ENCODE results near the gene KLK13. TPM values are rescaled to one million over a fixed set of nuclear protein-coding genes. Genes with fewer than 3 reads are reported as not detected.

The KLK13 gene
- total RNA-seq, 1 donor: not detected

DNA sequence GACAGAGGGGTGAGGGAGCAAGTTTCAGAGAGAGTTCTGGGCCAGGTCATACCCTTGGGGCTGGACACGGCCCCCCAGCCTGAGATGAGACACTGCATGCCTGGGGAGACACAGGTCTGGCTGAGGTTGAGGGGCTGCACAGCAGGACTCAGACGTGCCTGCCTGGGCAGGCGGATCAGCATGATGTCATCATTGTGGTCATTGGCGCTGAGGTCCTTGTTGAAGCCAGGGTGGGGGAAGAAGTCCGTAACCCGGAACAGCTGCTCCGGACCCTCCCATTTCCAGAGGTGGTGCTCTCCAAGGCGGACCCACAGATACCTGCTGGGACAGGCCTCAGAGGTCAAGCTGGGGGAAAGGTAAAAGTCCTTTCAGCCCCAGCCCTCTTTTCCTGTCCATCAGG is 58.5 kb downstream of the KLK13 start:
- Histone ChIP-seq H3K4me3 (ENCODE audit: low read length) (no peak overlapping the region), H3K4me1 (ENCODE audit: insufficient read depth, low read length) (no peaks in the 10 kb centered on the region), H3K27me3 (ENCODE audit: insufficient read depth, low read length) (no peaks in the 10 kb centered on the region), H3K9me3 (ENCODE audit: low read depth, low read length) (no peaks in the 10 kb centered on the region)

Other genes with a start within 250 kb of the KLK13 start
- not detected for gene KLK1, start 241.3 kb downstream of the KLK13 start, total RNA-seq
- gene KLK15, start 231.5 kb downstream of the KLK13 start, total RNA-seq: not detected
- 0.31 TPM for gene KLK3, start 210.2 kb downstream of the KLK13 start, total RNA-seq
- gene KLK2, start 191.7 kb downstream of the KLK13 start, total RNA-seq: 0.31 TPM
- 0.21 TPM for gene KLK4, start 153.7 kb downstream of the KLK13 start, total RNA-seq
- gene KLK5, start 112.1 kb downstream of the KLK13 start, total RNA-seq: not detected
- not detected for gene KLK6, start 95.5 kb downstream of the KLK13 start, total RNA-seq
- not detected for gene KLK7, start 81.2 kb downstream of the KLK13 start, total RNA-seq
- not detected for gene KLK8, start 63.5 kb downstream of the KLK13 start, total RNA-seq
- not detected for gene KLK10, start 45.4 kb downstream of the KLK13 start, total RNA-seq
- not detected for gene KLK11, start 38.5 kb downstream of the KLK13 start, total RNA-seq
- not detected for gene KLK12, start 30.1 kb downstream of the KLK13 start, total RNA-seq
- gene KLK14, start 17.8 kb upstream of the KLK13 start, total RNA-seq: 0.10 TPM
- 1.9 TPM for gene CTU1, start 43.3 kb upstream of the KLK13 start, total RNA-seq
- gene SIGLEC9, start 59.8 kb upstream of the KLK13 start, total RNA-seq: 9.4 TPM
- gene SIGLEC7, start 77.2 kb upstream of the KLK13 start, total RNA-seq: 6.0 TPM
- 24.5 TPM for gene CD33, start 160.0 kb upstream of the KLK13 start, total RNA-seq
- gene SIGLECL1, start 186.0 kb upstream of the KLK13 start, total RNA-seq: not detected
- not detected for gene IGLON5, start 246.6 kb upstream of the KLK13 start, total RNA-seq

Data from mononuclear cell (primary cell).